T-helper 2 cell treated with Interferon-gamma antibody and Interleukin-4, amounts not matched to agents 100 ng/mL and 5 ng/mL, for 36 hours (primary cell): ENCODE data around the gene AP4M1. TPM values are rescaled to one million over a fixed set of nuclear protein-coding genes. Genes with fewer than 3 reads are reported as not detected.

Source experiments
- intact Hi-C: fragments of 100-400 bp; cut with micrococcal nuclease; formaldehyde crosslinking; loops from one replicate; pipeline ENCODE4 v1.15.1; 2023
- total RNA-seq: library from RNA; stranded (reverse); gene quantifications from 2 replicates; pipeline ENCODE4 v1.2.3, GENCODE V29; 2022

Gene AP4M1, protein sequence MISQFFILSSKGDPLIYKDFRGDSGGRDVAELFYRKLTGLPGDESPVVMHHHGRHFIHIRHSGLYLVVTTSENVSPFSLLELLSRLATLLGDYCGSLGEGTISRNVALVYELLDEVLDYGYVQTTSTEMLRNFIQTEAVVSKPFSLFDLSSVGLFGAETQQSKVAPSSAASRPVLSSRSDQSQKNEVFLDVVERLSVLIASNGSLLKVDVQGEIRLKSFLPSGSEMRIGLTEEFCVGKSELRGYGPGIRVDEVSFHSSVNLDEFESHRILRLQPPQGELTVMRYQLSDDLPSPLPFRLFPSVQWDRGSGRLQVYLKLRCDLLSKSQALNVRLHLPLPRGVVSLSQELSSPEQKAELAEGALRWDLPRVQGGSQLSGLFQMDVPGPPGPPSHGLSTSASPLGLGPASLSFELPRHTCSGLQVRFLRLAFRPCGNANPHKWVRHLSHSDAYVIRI
- 10.4 and 11.7 TPM in 2 replicates for total RNA-seq

- intact Hi-C loops: loop anchor here (1.0 to 2.0 kb wide), 3 partner anchors 18 to 48 kb away; partner anchors contain the start of genes CNPY4, LAMTOR4 and TAF6
Measured at GRCh38 chr7:100101016-100101862, at the start of gene AP4M1, which contains the start of gene MCM7. AP4M1 (plus strand) TSS chr7:100101643; CDS start chr7:100101715, 72 bp downstream. MCM7 (minus strand) TSS chr7:100101397; CDS start chr7:100101294, 103 bp downstream.

DNA sequence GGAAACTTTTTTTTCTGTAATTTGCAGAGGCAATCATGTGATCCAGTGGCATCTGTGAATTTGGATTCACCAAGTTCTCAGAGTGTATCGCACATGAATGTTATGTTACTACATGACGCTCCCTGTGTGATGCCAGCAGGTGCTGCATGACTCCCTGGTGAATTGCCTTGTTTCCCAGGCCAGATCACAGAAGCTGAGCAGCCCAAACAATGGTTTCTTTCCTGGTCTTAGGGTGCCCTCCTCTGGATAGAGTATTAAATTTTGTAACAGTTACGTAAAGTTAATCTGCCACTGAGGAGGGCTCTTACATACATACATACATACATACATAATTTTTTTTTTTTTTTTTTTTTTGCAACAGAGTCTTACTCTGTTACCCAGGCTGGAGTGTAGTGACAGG, 48.2 kb upstream of the AP4M1 start:
- intact Hi-C loops: loop anchor here (1.0 kb wide), 2 partner anchors 59 to 140 kb away; no protein-coding TSS in a partner anchor

- intact Hi-C loops: no loop called here
Measured at GRCh38 chr7:100057006-100057405, 44.4 kb upstream of the AP4M1 start.

DNA sequence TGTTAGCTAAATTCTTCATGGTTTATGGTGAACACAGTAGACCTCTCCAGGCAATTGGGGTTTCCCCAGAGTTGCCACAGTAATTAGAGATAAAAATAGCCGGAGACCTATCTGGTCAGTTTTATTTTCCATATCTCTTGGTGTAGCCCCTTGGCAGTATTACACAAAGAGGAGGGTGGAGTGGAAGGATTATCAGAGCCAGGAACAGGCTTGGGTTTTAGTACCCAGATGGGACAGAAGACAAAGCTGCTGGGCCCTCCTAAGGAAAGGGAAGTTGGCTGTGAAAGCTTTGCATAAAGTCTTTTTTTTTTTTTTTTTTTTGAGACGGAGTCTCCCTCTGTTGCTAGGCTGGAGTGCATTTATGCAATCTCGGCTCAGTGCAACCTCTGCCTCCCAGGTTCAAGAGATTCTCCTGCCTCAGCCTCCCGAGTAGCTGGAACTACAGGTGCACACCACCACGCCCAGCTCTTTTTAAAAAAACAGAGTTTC, 42.1 kb upstream of the AP4M1 start:
- intact Hi-C loops: no loop called here

DNA sequence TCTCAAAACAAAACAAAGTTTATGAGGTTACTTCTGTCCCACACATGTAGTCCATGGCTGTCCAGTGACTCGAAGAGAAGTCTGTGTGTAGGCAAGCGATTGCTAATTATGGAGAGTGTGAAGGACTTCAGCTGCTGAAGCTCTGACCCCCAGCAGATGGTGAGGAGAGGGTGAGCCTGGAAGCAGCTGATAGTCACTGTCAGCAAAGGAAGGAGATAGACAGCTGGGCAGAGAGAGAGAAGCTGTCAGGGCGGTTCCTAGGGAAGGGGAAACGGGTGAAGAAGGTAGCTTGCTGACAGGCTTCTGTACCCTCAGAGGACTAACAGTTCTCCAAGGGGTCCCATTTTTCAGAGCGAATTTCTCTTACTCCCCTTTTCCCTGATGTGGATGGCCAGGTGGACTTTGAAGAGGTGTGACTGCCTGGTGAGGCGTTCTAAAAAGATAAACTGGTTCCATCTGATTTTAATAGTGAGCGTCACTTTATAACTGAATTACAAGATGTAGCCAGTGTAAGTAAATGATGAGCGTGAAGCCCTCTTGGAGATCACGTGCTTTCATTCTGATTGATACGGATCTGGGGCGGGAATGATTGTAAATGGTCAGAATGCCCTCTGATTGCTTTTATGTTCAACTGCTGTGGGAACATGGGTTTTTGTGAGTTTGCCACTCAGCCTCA, 39.8 kb upstream of the AP4M1 start:
- intact Hi-C loops: no loop called here

- intact Hi-C loops: no loop called here
Measured at GRCh38 chr7:100063376-100063775, 38.1 kb upstream of the AP4M1 start.

DNA sequence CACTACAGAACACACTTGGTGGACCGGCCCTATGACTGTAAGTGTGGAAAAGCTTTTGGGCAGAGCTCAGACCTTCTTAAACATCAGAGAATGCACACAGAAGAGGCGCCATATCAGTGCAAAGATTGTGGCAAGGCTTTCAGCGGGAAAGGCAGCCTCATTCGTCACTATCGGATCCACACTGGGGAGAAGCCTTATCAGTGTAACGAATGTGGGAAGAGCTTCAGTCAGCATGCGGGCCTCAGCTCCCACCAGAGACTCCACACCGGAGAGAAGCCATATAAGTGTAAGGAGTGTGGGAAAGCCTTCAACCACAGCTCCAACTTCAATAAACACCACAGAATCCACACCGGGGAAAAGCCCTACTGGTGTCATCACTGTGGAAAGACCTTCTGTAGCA, 37.3 kb upstream of the AP4M1 start:
- intact Hi-C loops: no loop called here

GRCh38 chr7:100065452-100066186, 35.8 kb upstream of the AP4M1 start:
- intact Hi-C loops: no loop called here

- intact Hi-C loops: no loop called here
Measured at GRCh38 chr7:100066953-100067352, 34.5 kb upstream of the AP4M1 start.

- intact Hi-C loops: no loop called here
Measured at GRCh38 chr7:100069991-100070390, 31.5 kb upstream of the AP4M1 start.

- intact Hi-C loops: no loop called here
Measured at GRCh38 chr7:100071018-100071723, 30.3 kb upstream of the AP4M1 start.

DNA sequence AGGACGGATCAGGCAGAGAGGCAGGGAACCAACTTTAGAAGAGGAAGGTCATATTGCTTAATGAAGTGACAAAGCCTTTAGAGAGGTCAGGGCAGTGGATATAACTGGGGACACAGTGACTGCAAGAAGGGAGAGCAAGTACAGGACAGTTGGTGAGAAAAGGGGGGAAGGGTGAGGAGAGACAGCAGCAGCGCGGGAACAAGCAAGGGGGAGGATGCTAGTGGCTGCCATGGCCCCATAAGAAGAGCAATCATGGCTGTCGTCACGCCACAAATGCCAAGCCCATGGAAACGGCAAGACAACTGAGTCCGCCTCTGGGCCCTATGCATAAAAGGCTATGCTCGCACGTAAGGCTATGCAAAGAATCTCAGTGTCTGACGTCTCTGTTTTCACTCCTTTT, 29.0 kb upstream of the AP4M1 start:
- intact Hi-C loops: no loop called here

GRCh38 chr7:100074841-100075240, 26.6 kb upstream of the AP4M1 start:
- intact Hi-C loops: no loop called here

GRCh38 chr7:100075418-100075817, 26.0 kb upstream of the AP4M1 start:
- intact Hi-C loops: no loop called here

DNA sequence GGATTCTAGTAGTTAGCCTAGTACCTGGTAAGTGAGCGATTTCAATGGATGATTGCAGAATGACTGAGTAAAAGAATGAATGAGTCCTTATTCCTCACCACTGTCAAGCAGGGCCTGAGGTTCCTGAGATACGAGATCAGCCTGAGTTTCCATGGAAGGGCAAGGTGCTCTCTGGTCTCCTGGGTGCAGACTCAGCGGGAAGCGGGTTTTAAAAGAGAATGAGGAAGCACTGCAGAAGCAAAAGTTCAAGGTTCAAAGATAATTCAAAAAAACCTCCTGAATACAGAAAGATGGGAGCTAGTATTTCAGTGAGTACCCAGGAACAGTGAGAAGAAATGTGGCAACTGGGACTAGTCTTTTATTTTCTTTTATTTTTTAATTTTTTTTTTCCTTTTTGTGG, 24.2 kb upstream of the AP4M1 start:
- intact Hi-C loops: no loop called here

- intact Hi-C loops: no loop called here
Measured at GRCh38 chr7:100079024-100079560, 22.4 kb upstream of the AP4M1 start.

GRCh38 chr7:100080907-100081534, 20.4 kb upstream of the AP4M1 start:
- intact Hi-C loops: loop anchor here (1.0 to 10.0 kb wide), 10 partner anchors 32 to 676 kb away; partner anchors contain the start of genes BUD31, FAM200A, MBLAC1 and MEPCE

DNA sequence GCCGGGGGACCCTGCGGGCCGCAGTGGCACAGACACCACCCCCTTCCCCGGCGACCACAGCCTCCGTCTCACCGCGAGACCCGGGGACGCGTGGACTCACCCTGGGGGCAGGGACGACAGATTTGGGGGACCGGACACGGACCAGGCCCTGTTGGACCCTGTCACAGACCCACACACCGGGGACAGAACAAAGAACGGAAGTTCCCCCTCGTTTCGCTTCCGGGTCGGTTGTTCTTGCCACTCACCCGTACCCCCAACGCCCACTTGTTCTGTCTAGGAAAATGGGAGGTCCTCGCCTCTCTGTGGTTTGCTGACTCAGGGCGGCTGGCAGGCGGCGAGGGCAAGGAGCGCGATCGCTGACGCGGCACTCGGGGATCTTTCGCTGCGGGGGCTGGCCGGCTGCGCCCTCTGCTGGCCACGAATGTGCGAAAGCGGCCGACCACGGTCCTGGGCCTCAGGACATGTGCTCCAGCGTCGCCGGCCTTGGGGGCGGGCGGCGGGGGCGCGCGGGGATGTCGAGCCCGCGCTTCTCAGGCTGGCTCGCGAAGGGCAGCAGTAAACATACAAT, 19.8 kb upstream of the AP4M1 start, which contains the start of gene ZNF3:
ZNF3 (minus strand) TSS at position 189 of the 568 bp plus-strand sequence. CDS start 4,366 bp downstream, outside the sequence.
- intact Hi-C loops: loop anchor here (1.0 to 10.0 kb wide), 11 partner anchors 19 to 677 kb away; partner anchors contain the start of genes BUD31, FAM200A, MBLAC1 and MEPCE
